Measurements from ENCODE around the gene CFAP74.

DNA sequence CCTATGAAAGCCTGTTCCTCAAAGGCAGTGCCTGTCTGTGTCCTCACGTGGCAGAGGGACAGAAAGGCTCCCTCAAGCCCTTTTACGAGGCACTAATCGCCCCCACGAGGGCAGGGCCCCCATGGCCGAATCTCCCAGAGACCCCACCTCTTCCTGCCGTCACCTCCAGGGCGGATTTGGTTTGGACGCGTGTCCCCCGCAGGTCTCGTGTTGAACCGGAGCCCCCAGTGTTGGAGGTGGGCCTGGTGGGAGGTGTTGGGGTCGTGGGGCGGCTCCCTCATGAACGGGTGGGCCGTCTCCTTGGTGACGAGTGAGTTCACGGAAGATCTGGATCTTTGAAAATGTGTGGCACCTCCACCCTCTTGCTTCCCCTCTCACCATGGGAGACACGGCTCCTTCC is 27.6 kb downstream of the CFAP74 start:
- TF ChIP-seq, protein P1, sequence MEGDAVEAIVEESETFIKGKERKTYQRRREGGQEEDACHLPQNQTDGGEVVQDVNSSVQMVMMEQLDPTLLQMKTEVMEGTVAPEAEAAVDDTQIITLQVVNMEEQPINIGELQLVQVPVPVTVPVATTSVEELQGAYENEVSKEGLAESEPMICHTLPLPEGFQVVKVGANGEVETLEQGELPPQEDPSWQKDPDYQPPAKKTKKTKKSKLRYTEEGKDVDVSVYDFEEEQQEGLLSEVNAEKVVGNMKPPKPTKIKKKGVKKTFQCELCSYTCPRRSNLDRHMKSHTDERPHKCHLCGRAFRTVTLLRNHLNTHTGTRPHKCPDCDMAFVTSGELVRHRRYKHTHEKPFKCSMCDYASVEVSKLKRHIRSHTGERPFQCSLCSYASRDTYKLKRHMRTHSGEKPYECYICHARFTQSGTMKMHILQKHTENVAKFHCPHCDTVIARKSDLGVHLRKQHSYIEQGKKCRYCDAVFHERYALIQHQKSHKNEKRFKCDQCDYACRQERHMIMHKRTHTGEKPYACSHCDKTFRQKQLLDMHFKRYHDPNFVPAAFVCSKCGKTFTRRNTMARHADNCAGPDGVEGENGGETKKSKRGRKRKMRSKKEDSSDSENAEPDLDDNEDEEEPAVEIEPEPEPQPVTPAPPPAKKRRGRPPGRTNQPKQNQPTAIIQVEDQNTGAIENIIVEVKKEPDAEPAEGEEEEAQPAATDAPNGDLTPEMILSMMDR (optimal IDR thresholded peaks at IDR 0.05 in 1 of 3, IDR thresholded peaks at IDR 0.05 in 1 of 3, conservative IDR thresholded peaks at IDR 0.05 in 1 of 3; ENCODE audit: extremely low read depth in 1 of 3, insufficient read depth in 2 of 3, low read length in 3 of 3): no peak
- no peak for TF ChIP-seq EZH2 (IDR thresholded peaks at IDR 0.05; ENCODE audit: low read length)
